IMR-90 (cell line): ENCODE results near the gene IL16.

Source experiments
- CTCF ChIP-seq: conservative IDR thresholded peaks from 2 replicates; pipeline ENCODE4 v1.5.1; 2012; ENCODE audit warnings: mild to moderate bottlenecking, low read depth, low read length, improper control_type of control experiment
- POLR2A ChIP-seq: IDR thresholded peaks from 2 replicates; pipeline ENCODE4 v1.6.1; 2012; ENCODE audit warnings: mild to moderate bottlenecking, low read depth, low read length

GRCh38 chr15:81166636-81167305 is 29.9 kb upstream of the IL16 start:
- TF ChIP-seq CTCF (no peak), POLR2A (no peak)
